ENCODE data around the gene ASNS. TPM values are rescaled to one million over a fixed set of nuclear protein-coding genes. Genes with fewer than 3 reads are reported as not detected.

Gene ASNS
- total and polyA plus RNA-seq, 2 of the 8 experiments (the other 6 are each of a cell fraction or from before 2014, with no cell fraction given): 32.2 to 150 TPM

DNA sequence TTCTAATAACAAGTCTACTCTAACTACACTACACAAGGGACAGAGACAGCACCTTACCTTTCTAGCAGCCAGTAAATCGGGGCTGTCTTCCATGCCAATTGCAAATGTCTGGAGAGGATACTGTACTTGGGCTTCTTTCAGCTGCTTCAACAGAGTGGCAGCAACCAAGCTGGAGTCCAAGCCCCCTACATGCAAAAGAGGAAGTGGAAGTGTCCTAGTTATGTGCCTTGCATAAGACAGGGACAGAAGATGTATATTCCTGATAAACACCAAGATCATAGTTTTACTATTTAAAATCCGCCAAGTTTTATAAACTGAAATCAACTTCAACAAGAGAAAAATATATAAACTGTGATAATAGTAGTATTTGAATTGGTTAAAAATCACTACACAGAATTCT is 14.0 kb downstream of the ASNS start:
- Histone ChIP-seq H3K23me2 (ENCODE audit: low read depth, low read length) (no peaks in the 10 kb centered on the region), H2BK12ac (ENCODE audit: low read depth, low read length) (no peak overlapping the region), H2BK5ac (ENCODE audit: low read depth, low read length) (no peak overlapping the region), H2BK20ac (ENCODE audit: low read length) (no peak overlapping the region), H4K20me1 (replicated peaks in 1 of 2; ENCODE audit: control insufficient read depth in 1 of 2, insufficient read depth in 2 of 2, low read length in 2 of 2) (peaks cover 0 to 1% of the 10 kb centered on the region in 2 experiments), H3K79me1 (ENCODE audit: low read depth, low read length) (no peaks in the 10 kb centered on the region), H3K4me3 (ENCODE audit: extremely low read depth in 1 of 4, insufficient read depth in 2 of 4, low read depth in 3 of 4, low read length in 4 of 4) (no peak overlapping the region), H3K4me2 (ENCODE audit: insufficient read depth in 1 of 2, low read depth in 2 of 2, low read length in 2 of 2) (no peak overlapping the region), H3K14ac (ENCODE audit: insufficient read length) (no peak overlapping the region), H2AFZ (ENCODE audit: low read length) (no peak overlapping the region), H3K4ac (replicated peaks; ENCODE audit: insufficient read length, low read depth, low read length) (no peak overlapping the region), H2BK15ac (ENCODE audit: low read length) (no peak overlapping the region), H4K91ac (replicated peaks; ENCODE audit: insufficient read length, low read length) (no peak overlapping the region), H3K56ac (replicated peaks; ENCODE audit: insufficient read length, low read depth, low read length) (no peak overlapping the region), H3K9ac (replicated peaks in 1 of 4; ENCODE audit: extremely low read depth in 1 of 4, low read depth in 3 of 4, low read length in 3 of 4) (no peak overlapping the region), H3K18ac (ENCODE audit: extremely low read depth, low read length) (no peak overlapping the region), H4K8ac (ENCODE audit: extremely low read depth, insufficient read depth, low read length) (no peak overlapping the region), H4K5ac (ENCODE audit: insufficient read length, low read depth, low read length) (no peak overlapping the region), H3K27ac (ENCODE audit: low read depth, low read length) (no peak overlapping the region), H3K36me3 (ENCODE audit: control insufficient read depth in 2 of 4, insufficient read depth in 4 of 4, low read length in 3 of 4) (peaks cover 2 to 73% (median 22%) of the 10 kb centered on the region in 4 experiments; a peak in 7 of 8 replicates), H2BK120ac (replicated peaks; ENCODE audit: low read depth, low read length) (no peak overlapping the region), H3K4me1 (replicated peaks in 1 of 4; ENCODE audit: control insufficient read depth in 3 of 4, insufficient read depth in 4 of 4, low read length in 3 of 4) (no peaks in the 10 kb centered on the region), H3K23ac (ENCODE audit: insufficient read length) (no peak overlapping the region), H3K9me3 (ENCODE audit: insufficient read depth in 2 of 2, low read depth in 1 of 2, low read length in 1 of 2) (no peaks in the 10 kb centered on the region), H2AK5ac (ENCODE audit: low read depth, low read length) (no peak overlapping the region), H3K79me2 (ENCODE audit: control insufficient read depth in 1 of 2, insufficient read depth in 2 of 2, low read length in 2 of 2) (no peaks in the 10 kb centered on the region), H3K27me3 (replicated peaks in 1 of 4; ENCODE audit: control insufficient read depth in 3 of 4, extremely low read depth in 1 of 4, insufficient read depth in 3 of 4, low read length in 3 of 4) (no peaks in the 10 kb centered on the region)
- WGBS, 2 experiments (ENCODE audit: extremely low coverage in 1 of 2, insufficient coverage in 1 of 2, insufficient read length in 1 of 2, insufficient replicate concordance in 2 of 2, low coverage in 1 of 2, low lambda C conversion rate in 2 of 2, missing lambda C conversion rate in 1 of 2): 93% methylated on average over 2 of the region's 2 CpGs; no CpG with 5 or more reads in 1 of the 2 experiments
- POLR2A ChIA-PET (ENCODE audit: partially characterized antibody): interaction anchor here (1.3 kb wide), 1 partner anchor 14 kb away, joined by 5 read pairs; the partner anchor contains the start of gene ASNS
- no peak for DNase-seq (ENCODE audit: low read depth in 1 of 2, low spot score in 2 of 2)
- TF ChIP-seq SP2 (IDR thresholded peaks at IDR 0.05; ENCODE audit: low read length) (no peak), KDM5A (IDR thresholded peaks at IDR 0.05; ENCODE audit: low read length) (no peak), EZH2 (IDR thresholded peaks at IDR 0.05; ENCODE audit: low read depth, low read length, severe bottlenecking) (no peak), SUZ12 (IDR thresholded peaks at IDR 0.05; ENCODE audit: low read length) (no peak), ATF3 (IDR thresholded peaks at IDR 0.05; ENCODE audit: insufficient read depth, low read depth, low read length) (no peak), CBX5 (IDR thresholded peaks at IDR 0.05; ENCODE audit: low read depth, low read length) (no peak), NRF1 (IDR thresholded peaks at IDR 0.05; ENCODE audit: low read depth, low read length) (no peak), SP1 (IDR thresholded peaks at IDR 0.05; ENCODE audit: low read depth, low read length) (no peak), SRF (IDR thresholded peaks at IDR 0.05; ENCODE audit: low read depth, low read length) (no peak), TAF7 (optimal IDR thresholded peaks at IDR 0.05; ENCODE audit: borderline replicate concordance, low read depth, low read length) (no peak), YY1 (IDR thresholded peaks at IDR 0.05; ENCODE audit: low read depth, low read length) (no peak), POLR2A (IDR thresholded peaks at IDR 0.05; ENCODE audit: control extremely low read depth in 1 of 2, low read depth in 2 of 2, low read length in 2 of 2) (no peak), TAF1 (IDR thresholded peaks at IDR 0.05; ENCODE audit: low read depth, low read length) (no peak)
- TF ChIP-seq, protein P1, sequence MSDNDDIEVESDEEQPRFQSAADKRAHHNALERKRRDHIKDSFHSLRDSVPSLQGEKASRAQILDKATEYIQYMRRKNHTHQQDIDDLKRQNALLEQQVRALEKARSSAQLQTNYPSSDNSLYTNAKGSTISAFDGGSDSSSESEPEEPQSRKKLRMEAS (IDR thresholded peaks at IDR 0.05): no peak
- no peak for FAIRE-seq
- CTCF ChIA-PET (ENCODE audit: partially characterized antibody): no interaction called here
